Ovary (tissue), 9 donors: ENCODE data around the gene ARMC8. TPM values are rescaled to one million over a fixed set of nuclear protein-coding genes. Genes with fewer than 3 reads are reported as not detected.
A peak's percentile ranks its signal among the peaks of the same experiment; 100 is the strongest.

ENCODE experiments used
- DNase-seq, 5 donors: peaks; one replicate each; pipeline ENCODE4 v3.0.0-alpha.2; 2019 to 2020
- H3K27ac ChIP-seq, 2 donors: fragments of 200-600 bp; one replicate each; pipeline versions ENCODE4 v1.5.1 to v1.8.0; 2019 to 2022
- H3K27me3 ChIP-seq: fragments of 200-600 bp; one replicate; pipeline ENCODE4 v1.8.0; 2022
- H3K36me3 ChIP-seq: fragments of 200-600 bp; sonication (generic); one replicate; pipeline ENCODE4 v1.5.1; 2019
- H3K4me1 ChIP-seq: one replicate; pipeline ENCODE4 v1.8.1; 2013; ENCODE audit warnings: mild to moderate bottlenecking, moderate library complexity; ENCODE audit not compliant: insufficient read depth
- H3K4me3 ChIP-seq: fragments of 200-600 bp; sonication (generic); one replicate; pipeline ENCODE4 v1.5.1; 2017
- H3K9me3 ChIP-seq, 2 donors: fragments of 200-600 bp in 1 of 2; sonication (generic) in 1 of 2; one replicate each; pipeline versions ENCODE4 v1.5.1 to v1.8.1; 2013 to 2019; ENCODE audit warnings: mild to moderate bottlenecking in 1 of 2, moderate library complexity in 1 of 2
- CTCF ChIP-seq, 3 donors: fragments of 450-650 bp in 2 of 3; fragments of 200-600 bp in 1 of 3; IDR thresholded peaks; one replicate each; pipeline versions ENCODE4 v1.5.1 to v1.8.0; 2016 to 2022; ENCODE audit warnings: antibody characterized with exemption in 3 of 3, mild to moderate bottlenecking in 1 of 3
- EP300 ChIP-seq: sonication (generic); formaldehyde crosslinking; IDR thresholded peaks from one replicate; pipeline ENCODE4 v1.6.1; 2017; ENCODE audit warnings: antibody characterized with exemption
- POLR2A ChIP-seq: fragments of 450-650 bp; IDR thresholded peaks from one replicate; pipeline ENCODE4 v1.6.1; 2017; ENCODE audit warnings: antibody characterized with exemption, mild to moderate bottlenecking, moderate library complexity
- WGBS, 3 donors: extraction: QIAGEN DNeasy Blood & Tissue Kit in 1 of 3; methylation state at CpG; one replicate each; pipeline versions ENCODE4 v1.1.5 to v1.1.7; 2013 to 2017; 5-methylcytosine and 5-hydroxymethylcytosine counted together
- intact Hi-C, 4 donors: fragments of 100-400 bp; cut with DNase I; formaldehyde crosslinking; loops; one replicate each; pipeline versions ENCODE4 v1.11.0 to v1.15.1; 2022 to 2023
- polyA plus RNA-seq, 2 donors: library from polyadenylated mRNA; stranded (reverse); fragments of 200-250 nt in 1 of 2; fragments of 350-450 nt in 1 of 2; fragmentation: Illumina TruSeq in 1 of 2; extraction: RNeasy Lipid Tissue Mini Kit (QIAGEN cat#74804) in 1 of 2; gene quantifications; one replicate each; pipeline ENCODE4 v1.2.3, GENCODE V29; 2013 to 2014
- total RNA-seq, 7 donors: library from RNA; depleted of rRNA in 2 of 7; stranded (reverse); fragments of >200 nt in 2 of 7; fragmentation: NEBNext Ultra II Directional in 3 of 7; extraction: Animal tissue kit (Norgen Biotek cat#: 25700) in 3 of 7; gene quantifications; one replicate each; pipeline versions ENCODE4 v1.1.0 to v1.2.4, GENCODE V29; 2016 to 2023
- donor health status: DM: no; HTN: no; CAD: no; lungs with moderate emphysema.
- donor health status: DM: no; HTN: no; CAD: no.
- donor health status: Bipolar disorder and iron deficiency.
- donor health status: DM: yes; HTN: yes; CAD: no.
- donor health status: DM: no; HTN: no; CAD: no.
- donor health status: DM: yes; HTN: yes; CAD: no.

ARMC8 gene
- total and polyA plus RNA-seq, 9 donors: 14.3 to 49.2 (median 42.9) TPM

- no peak overlapping the region for H3K27ac ChIP-seq
- no peaks in the 10 kb centered on the region for H3K9me3 ChIP-seq
- H3K4me3 ChIP-seq: no peak overlapping the region
- intact Hi-C loops: no loop called here
- no peaks in the 10 kb centered on the region for H3K27me3 ChIP-seq
- no peaks in the 10 kb centered on the region for H3K36me3 ChIP-seq
- 6 to 17% (median 12%) methylated on average over 2 of the region's 2 CpGs for WGBS, 3 donors
- H3K4me1 ChIP-seq: no peaks in the 10 kb centered on the region
- DNase-seq: no peak
- TF ChIP-seq EP300 (no peak), CTCF (IDR thresholded peaks at IDR 0.05) (no peak), POLR2A (no peak)
Measured at GRCh38 chr3:138328341-138328740, 141.2 kb downstream of the ARMC8 start.

- WGBS, 3 donors: 1% methylated on average over 60 to 62 of the region's 62 CpGs
- Histone ChIP-seq H3K36me3 (no peaks in the 10 kb centered on the region), H3K27ac (peak within 1 kb of the TSS in 1 of 2 donors; percentile 4), H3K4me3 (peak within 1 kb of the TSS; percentile 46), H3K4me1 (no peaks in the 10 kb centered on the region), H3K27me3 (no peaks in the 10 kb centered on the region), H3K9me3 (no peaks in the 10 kb centered on the region)
- TF ChIP-seq POLR2A (no peak), CTCF (IDR thresholded peaks at IDR 0.05) (peak; percentile 8 to 43 (median 41)), EP300 (peak; percentile 59)
- DNase-seq: peak; percentile 85 to 92 (median 89)
- intact Hi-C loops: no loop called here
Measured at GRCh38 chr3:138329127-138329983, 142.3 kb downstream of the ARMC8 start, which contains the start of gene NME9. NME9 (minus strand) TSS chr3:138329851; CDS start chr3:138329335, 516 bp downstream.

- no peaks in the 10 kb centered on the region for H3K36me3 ChIP-seq
- intact Hi-C loops: loop anchor here (5.0 to 10.0 kb wide), 4 partner anchors 77 to 585 kb away; no protein-coding TSS in a partner anchor
- WGBS, 3 donors: 4 to 6% (median 6%) methylated on average over 7 of the region's 7 CpGs
- DNase-seq: no peak
- no peaks in the 10 kb centered on the region for H3K9me3 ChIP-seq
- H3K4me1 ChIP-seq: no peaks in the 10 kb centered on the region
- peak overlapping the region; percentile 46 for H3K4me3 ChIP-seq
- no peak overlapping the region for H3K27ac ChIP-seq
- TF ChIP-seq POLR2A (no peak), EP300 (no peak), CTCF (IDR thresholded peaks at IDR 0.05) (no peak)
- no peaks in the 10 kb centered on the region for H3K27me3 ChIP-seq
Measured at GRCh38 chr3:138329984-138330293, 142.8 kb downstream of the ARMC8 start.

- Histone ChIP-seq H3K27me3 (no peaks in the 10 kb centered on the region), H3K4me3 (no peak overlapping the region), H3K36me3 (no peaks in the 10 kb centered on the region), H3K27ac (no peak overlapping the region), H3K4me1 (no peaks in the 10 kb centered on the region), H3K9me3 (no peaks in the 10 kb centered on the region)
- intact Hi-C loops: loop anchor here (5.0 to 10.0 kb wide), 4 partner anchors 76 to 583 kb away; no protein-coding TSS in a partner anchor
- 84 to 89% (median 86%) methylated on average over 6 of the region's 6 CpGs for WGBS, 3 donors
- DNase-seq: no peak
- TF ChIP-seq CTCF (IDR thresholded peaks at IDR 0.05) (no peak), POLR2A (no peak), EP300 (no peak)
Measured at GRCh38 chr3:138331143-138331894, 144.2 kb downstream of the ARMC8 start.
